ENCODE results near the gene KIF7. TPM values are rescaled to one million over a fixed set of nuclear protein-coding genes. Genes with fewer than 3 reads are reported as not detected.

The KIF7 gene
- total and polyA plus RNA-seq, 8 donors = 2.4 to 16.7 (median 13.2) TPM

- Histone ChIP-seq H3K27me3 (no peaks in the 10 kb centered on the region), H3K9me3 (peaks cover 0 to 21% of the 10 kb centered on the region in 2 donors), H3K4me1 (no peaks in the 10 kb centered on the region), H3K27ac (no peak overlapping the region), H3K4me3 (no peak overlapping the region), H3K36me3 (peaks cover 0 to 13% of the 10 kb centered on the region in 2 donors)
- TF ChIP-seq, protein P1, sequence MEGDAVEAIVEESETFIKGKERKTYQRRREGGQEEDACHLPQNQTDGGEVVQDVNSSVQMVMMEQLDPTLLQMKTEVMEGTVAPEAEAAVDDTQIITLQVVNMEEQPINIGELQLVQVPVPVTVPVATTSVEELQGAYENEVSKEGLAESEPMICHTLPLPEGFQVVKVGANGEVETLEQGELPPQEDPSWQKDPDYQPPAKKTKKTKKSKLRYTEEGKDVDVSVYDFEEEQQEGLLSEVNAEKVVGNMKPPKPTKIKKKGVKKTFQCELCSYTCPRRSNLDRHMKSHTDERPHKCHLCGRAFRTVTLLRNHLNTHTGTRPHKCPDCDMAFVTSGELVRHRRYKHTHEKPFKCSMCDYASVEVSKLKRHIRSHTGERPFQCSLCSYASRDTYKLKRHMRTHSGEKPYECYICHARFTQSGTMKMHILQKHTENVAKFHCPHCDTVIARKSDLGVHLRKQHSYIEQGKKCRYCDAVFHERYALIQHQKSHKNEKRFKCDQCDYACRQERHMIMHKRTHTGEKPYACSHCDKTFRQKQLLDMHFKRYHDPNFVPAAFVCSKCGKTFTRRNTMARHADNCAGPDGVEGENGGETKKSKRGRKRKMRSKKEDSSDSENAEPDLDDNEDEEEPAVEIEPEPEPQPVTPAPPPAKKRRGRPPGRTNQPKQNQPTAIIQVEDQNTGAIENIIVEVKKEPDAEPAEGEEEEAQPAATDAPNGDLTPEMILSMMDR (IDR thresholded peaks at IDR 0.05) = no peak
- ATAC-seq = no peak
- intact Hi-C loops (cut with DNase I) = no loop called here
- no peak for DNase-seq
Observed at GRCh38 chr15:89611317-89611716, 44.0 kb downstream of the KIF7 start.

GRCh38 chr15:89599021-89599420 is 56.2 kb downstream of the KIF7 start:
- Histone ChIP-seq H3K36me3 (peaks cover 0 to 7% of the 10 kb centered on the region in 2 donors), H3K27me3 (no peaks in the 10 kb centered on the region), H3K4me1 (no peaks in the 10 kb centered on the region), H3K9me3 (no peaks in the 10 kb centered on the region), H3K27ac (no peak overlapping the region), H3K4me3 (no peak overlapping the region)
- no peak for ATAC-seq
- TF ChIP-seq, protein P1 (IDR thresholded peaks at IDR 0.05) = no peak
- intact Hi-C loops (cut with DNase I) = no loop called here
- DNase-seq = no peak

- DNase-seq = no peak
- Histone ChIP-seq H3K27ac (no peak overlapping the region), H3K4me1 (no peaks in the 10 kb centered on the region), H3K27me3 (no peaks in the 10 kb centered on the region), H3K4me3 (no peak overlapping the region), H3K9me3 (no peaks in the 10 kb centered on the region), H3K36me3 (peaks cover 0 to 3% of the 10 kb centered on the region in 2 donors)
- ATAC-seq = no peak
- intact Hi-C loops (cut with DNase I) = no loop called here
- TF ChIP-seq, protein P1 (IDR thresholded peaks at IDR 0.05) = no peak
Observed at GRCh38 chr15:89593018-89593417, 62.2 kb downstream of the KIF7 start.

- Histone ChIP-seq H3K27me3 (no peaks in the 10 kb centered on the region), H3K4me1 (no peaks in the 10 kb centered on the region), H3K36me3 (peaks cover 0 to 3% of the 10 kb centered on the region in 2 donors), H3K9me3 (no peaks in the 10 kb centered on the region), H3K4me3 (no peak overlapping the region), H3K27ac (no peak overlapping the region)
- intact Hi-C loops (cut with DNase I) = no loop called here
- ATAC-seq (no peak), DNase-seq (no peak)
- TF ChIP-seq, protein P1 (IDR thresholded peaks at IDR 0.05) = no peak
Observed at GRCh38 chr15:89591834-89592233, 63.4 kb downstream of the KIF7 start.

- Histone ChIP-seq H3K27me3 (no peaks in the 10 kb centered on the region), H3K4me3 (no peak overlapping the region), H3K36me3 (peaks cover 0 to 3% of the 10 kb centered on the region in 2 donors), H3K27ac (no peak overlapping the region), H3K9me3 (no peaks in the 10 kb centered on the region), H3K4me1 (no peaks in the 10 kb centered on the region)
- TF ChIP-seq, protein P1 (IDR thresholded peaks at IDR 0.05) = no peak
- intact Hi-C loops (cut with DNase I) = no loop called here
- ATAC-seq = no peak
- no peak for DNase-seq
Observed at GRCh38 chr15:89587955-89588354, 67.3 kb downstream of the KIF7 start.
